MCF 10A (cell line): ENCODE data around the gene GAA. TPM values are rescaled to one million over a fixed set of nuclear protein-coding genes. Genes with fewer than 3 reads are reported as not detected.

ENCODE experiments used
- BruUV-seq: library from RNA; stranded (reverse); fragments of 400-500 nt; replicated peaks from 2 replicates; lab custom pipeline; 2021; lab: Mats Ljungman, UMichigan
- CTCF ChIA-PET: fragments of 300-600 bp; sonication (Branson Sonifier 250); formaldehyde crosslinking; extraction: SDS; loops from one replicate; lab custom pipeline; 2021; ENCODE audit warnings: antibody characterized with exemption, inconsistent platforms; lab: Yijun Ruan, JAX
- POLR2A ChIA-PET: fragments of 300-600, 350-650 bp; sonication (Branson Sonifier 250); formaldehyde crosslinking; extraction: SDS; loops from one replicate; lab custom pipeline; 2020; ENCODE audit warnings: antibody characterized with exemption, inconsistent platforms; lab: Yijun Ruan, JAX
- DNase-seq: peaks from one replicate; pipeline ENCODE4 v3.0.0-alpha.2; 2018; ENCODE audit not compliant: unreplicated experiment
- H3K27ac Mint-ChIP-seq: one replicate; pipeline ENCODE4 v1.8.0; 2022; ENCODE audit warnings: mild to moderate bottlenecking, low read depth, mixed read lengths; ENCODE audit not compliant: unreplicated experiment
- H3K27me3 Mint-ChIP-seq: one replicate; pipeline ENCODE4 v1.8.0; 2022; ENCODE audit warnings: mixed read lengths; ENCODE audit not compliant: insufficient read depth, unreplicated experiment
- H3K36me3 Mint-ChIP-seq: one replicate; pipeline ENCODE4 v1.8.0; 2022; ENCODE audit warnings: mild to moderate bottlenecking, moderate library complexity, mixed read lengths; ENCODE audit not compliant: insufficient read depth, unreplicated experiment
- H3K4me1 Mint-ChIP-seq: one replicate; pipeline ENCODE4 v1.8.0; 2022; ENCODE audit warnings: mixed read lengths; ENCODE audit not compliant: insufficient read depth, unreplicated experiment
- H3K4me3 Mint-ChIP-seq: one replicate; pipeline ENCODE4 v1.8.0; 2022; ENCODE audit warnings: mild to moderate bottlenecking, moderate library complexity, mixed read lengths; ENCODE audit not compliant: unreplicated experiment
- H3K9me3 Mint-ChIP-seq: one replicate; pipeline ENCODE4 v1.8.0; 2022; ENCODE audit warnings: mixed read lengths; ENCODE audit not compliant: unreplicated experiment
- CTCF ChIP-seq: fragments of 200-600 bp; IDR thresholded peaks from one replicate; pipeline ENCODE4 v1.8.0; 2022; ENCODE audit warnings: antibody characterized with exemption, mild to moderate bottlenecking; ENCODE audit not compliant: unreplicated experiment
- intact Hi-C: fragments of 100-400 bp; cut with micrococcal nuclease; formaldehyde crosslinking; loops from 2 replicates; pipeline ENCODE4 v1.14.1; 2022
- total RNA-seq: library from RNA; stranded (reverse); gene quantifications from 2 replicates; pipeline ENCODE4 v1.2.3, GENCODE V29; 2022

The GAA gene
- total RNA-seq, 1 experiment from 2014 or later: 26.0 TPM

DNA sequence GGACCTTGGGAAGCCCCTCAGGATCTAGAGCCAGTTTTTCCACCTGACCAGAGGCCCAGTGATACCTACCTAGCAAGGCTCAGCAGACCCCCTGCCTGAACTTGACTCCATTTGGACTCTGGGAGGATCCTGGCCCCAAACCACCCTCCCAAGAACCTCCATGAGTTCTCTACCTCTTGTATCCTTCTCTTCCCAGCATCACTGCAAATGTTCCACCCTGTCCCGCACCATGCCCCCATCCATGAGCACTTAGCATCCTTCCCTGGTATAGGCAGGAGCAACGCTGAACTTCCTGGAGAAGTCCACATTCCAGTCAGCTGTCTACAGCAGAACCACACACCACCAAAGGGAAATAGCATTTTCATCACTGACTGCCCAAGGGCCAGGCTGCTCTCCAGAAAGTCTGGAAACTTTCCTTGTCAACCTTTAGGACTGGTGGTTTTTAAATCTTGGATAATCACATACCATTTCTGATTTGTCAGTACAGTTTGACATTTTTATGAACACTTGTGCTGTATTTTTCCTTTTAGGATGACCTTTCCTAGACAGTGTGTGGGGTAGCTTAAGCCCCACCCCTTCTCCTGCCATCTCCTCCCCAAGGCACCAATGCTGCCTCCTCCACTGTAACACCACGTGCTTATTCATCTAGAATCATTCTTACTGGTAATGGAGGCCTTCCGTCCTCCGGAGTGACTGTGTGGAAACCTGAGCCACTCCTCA lies 31.7 kb downstream of the GAA start:
- ChIA-PET CTCF (interaction anchor here (1.0 kb wide), 1 partner anchor 10 kb away, joined by 3 read pairs; no protein-coding TSS in a partner anchor), POLR2A (interaction anchor here (0.6 to 1.6 kb wide), 5 partner anchors 9 to 254 kb away, joined by 3 to 5 read pairs (median 4); no protein-coding TSS in a partner anchor)
- Mint-ChIP-seq H3K27me3 (peaks cover 11% of the 10 kb centered on the region), H3K9me3 (no peaks in the 10 kb centered on the region), H3K4me1 (no peaks in the 10 kb centered on the region), H3K36me3 (peaks cover 54% of the 10 kb centered on the region), H3K27ac (no peak overlapping the region), H3K4me3 (no peak overlapping the region)
- intact Hi-C loops: no loop called here
- DNase-seq: no peak
- TF ChIP-seq CTCF: no peak
- no TSS peak for BruUV-seq

DNA sequence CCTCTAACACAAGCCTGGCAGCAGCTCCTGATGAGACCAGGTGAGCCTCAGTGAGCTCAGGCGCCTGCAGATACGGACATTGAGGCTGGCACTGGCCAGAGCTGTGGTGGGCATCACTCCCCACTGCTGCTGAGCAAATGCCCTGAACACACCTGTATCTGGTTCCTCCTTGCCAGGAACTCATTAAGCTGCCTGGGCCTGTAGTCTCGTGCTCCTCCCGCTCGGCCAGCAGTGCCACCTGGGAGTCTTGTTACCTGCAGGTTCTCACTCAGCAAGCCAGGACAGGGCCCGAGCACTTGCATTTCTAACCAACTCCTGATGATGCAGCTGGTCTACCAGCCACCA lies 32.2 kb downstream of the GAA start:
- Mint-ChIP-seq H3K9me3 (no peaks in the 10 kb centered on the region), H3K36me3 (peaks cover 60% of the 10 kb centered on the region), H3K4me1 (no peaks in the 10 kb centered on the region), H3K27me3 (peaks cover 6% of the 10 kb centered on the region), H3K27ac (no peak overlapping the region), H3K4me3 (no peak overlapping the region)
- DNase-seq: no peak
- no TSS peak for BruUV-seq
- intact Hi-C loops: no loop called here
- ChIA-PET POLR2A (interaction anchor here (0.6 to 1.6 kb wide), 3 partner anchors 9 to 16 kb away, joined by 3 to 5 read pairs (median 4); no protein-coding TSS in a partner anchor), CTCF (interaction anchor here (0.5 to 1.0 kb wide), 4 partner anchors 10 to 144 kb away, joined by 3 read pairs; no protein-coding TSS in a partner anchor)
- TF ChIP-seq CTCF: no peak

DNA sequence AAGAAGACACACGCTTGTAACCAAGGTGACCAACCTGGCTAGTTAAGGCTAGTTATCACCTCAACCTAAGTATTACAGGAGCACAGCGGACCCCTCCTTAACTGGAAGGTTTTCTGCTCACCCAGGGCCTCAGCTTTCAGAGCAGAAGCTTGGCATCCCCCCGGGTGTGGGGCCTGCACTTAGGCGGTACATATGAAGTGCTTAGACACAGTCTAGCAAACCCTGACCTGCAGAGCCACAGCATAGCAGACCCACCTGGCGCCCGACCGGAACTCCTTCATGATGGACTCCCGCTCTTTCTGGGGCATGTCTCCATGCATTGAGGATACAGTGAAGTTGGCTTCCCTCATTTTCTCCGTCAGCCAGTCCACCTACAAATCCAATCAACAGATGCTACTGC lies 35.8 kb downstream of the GAA start:
- Mint-ChIP-seq H3K4me3 (no peak overlapping the region), H3K9me3 (no peaks in the 10 kb centered on the region), H3K4me1 (no peaks in the 10 kb centered on the region), H3K27me3 (no peaks in the 10 kb centered on the region), H3K27ac (no peak overlapping the region), H3K36me3 (peaks cover 94% of the 10 kb centered on the region)
- intact Hi-C loops: no loop called here
- BruUV-seq: no TSS peak
- ChIA-PET POLR2A (no interaction called here), CTCF (no interaction called here)
- DNase-seq: no peak
- TF ChIP-seq CTCF: no peak

DNA sequence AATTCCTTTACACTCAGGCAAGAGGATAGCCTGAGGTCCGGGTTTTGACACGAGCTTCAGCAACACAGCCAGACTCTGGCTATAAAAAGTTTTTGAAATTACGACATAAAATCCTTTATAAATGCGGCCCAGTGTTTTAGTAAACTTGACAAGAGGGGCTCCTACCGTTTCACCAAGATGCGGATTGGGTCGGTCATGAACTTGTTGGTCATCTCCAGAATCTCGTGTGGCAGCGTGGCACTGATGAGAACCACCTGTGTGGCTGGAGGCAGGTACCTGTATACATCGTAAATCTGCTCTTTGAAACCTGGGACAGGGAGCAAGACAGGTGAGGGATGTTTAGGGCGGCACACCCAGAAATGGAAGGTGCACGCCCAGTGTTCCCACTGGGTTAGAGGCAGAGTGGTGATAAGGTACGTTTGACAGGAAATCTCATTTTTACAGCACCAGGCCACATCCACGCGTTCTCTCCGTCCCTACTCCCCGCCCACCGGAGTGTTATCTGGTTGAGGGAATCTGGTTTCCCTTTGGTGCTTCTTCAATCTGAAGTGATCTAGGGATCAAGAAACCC lies 37.6 kb downstream of the GAA start:
- no peaks in the 10 kb centered on the region for H3K4me1 Mint-ChIP-seq
- H3K27me3 Mint-ChIP-seq: no peaks in the 10 kb centered on the region
- BruUV-seq: no TSS peak
- intact Hi-C loops: no loop called here
- TF ChIP-seq CTCF: no peak
- no peak for DNase-seq
- H3K36me3 Mint-ChIP-seq: peaks cover 97% of the 10 kb centered on the region
- ChIA-PET POLR2A (no interaction called here), CTCF (no interaction called here)
- no peaks in the 10 kb centered on the region for H3K9me3 Mint-ChIP-seq
- H3K4me3 Mint-ChIP-seq: no peak overlapping the region
- H3K27ac Mint-ChIP-seq: no peak overlapping the region
